HL-60 (cell line): ENCODE data around the gene CUL2.

Experiments used
- DNase-seq, 2 experiments: peaks; one replicate each; pipeline ENCODE4 v3.0.0-alpha.2; 2010 to 2020; ENCODE audit warnings: low read depth in 1 of 2, low spot score in 1 of 2
- H3K27ac ChIP-seq: fragments of 250-450 bp; sonication (Bioruptor Pico); replicated peaks from 2 replicates; pipeline ENCODE4 v1.5.1; 2020; ENCODE audit warnings: mild to moderate bottlenecking, moderate library complexity
- H3K27me3 ChIP-seq: fragments of 250-450 bp; sonication (Bioruptor Pico); 2 replicates; pipeline ENCODE4 v1.5.1; 2021; ENCODE audit warnings: mild to moderate bottlenecking, moderate library complexity; ENCODE audit not compliant: insufficient read depth, poor library complexity, severe bottlenecking
- H3K4me3 ChIP-seq: replicated peaks from 2 replicates; pipeline ENCODE4 v1.5.1; 2011; ENCODE audit warnings: mild to moderate bottlenecking, control low read depth, low read length; ENCODE audit not compliant: insufficient read depth
- CTCF ChIP-seq: IDR thresholded peaks from one replicate; pipeline ENCODE4 v1.5.1; 2011; ENCODE audit warnings: low read length, control low read depth, inconsistent platforms; ENCODE audit not compliant: insufficient read depth
- GABPA ChIP-seq: IDR thresholded peaks from 2 replicates; pipeline ENCODE4 v1.6.1; 2012; ENCODE audit warnings: low read depth
- POLR2AphosphoS5 ChIP-seq: IDR thresholded peaks from 2 replicates; pipeline ENCODE4 v1.6.1; 2012; ENCODE audit warnings: low read depth
- REST ChIP-seq: IDR thresholded peaks from 2 replicates; pipeline ENCODE4 v1.6.1; 2012; ENCODE audit warnings: low read depth; ENCODE audit not compliant: insufficient replicate concordance
- SPI1 ChIP-seq: IDR thresholded peaks from 2 replicates; pipeline ENCODE4 v1.6.1; 2012; ENCODE audit warnings: low read depth, mild to moderate bottlenecking, borderline replicate concordance

Gene CUL2

GRCh38 chr10:34969171-34969570 lies 121.0 kb downstream of the CUL2 start:
- H3K27ac ChIP-seq = no peak overlapping the region
- TF ChIP-seq REST = no peak
- TF ChIP-seq POLR2AphosphoS5 = no peak
- TF ChIP-seq GABPA = no peak
- no peak for TF ChIP-seq SPI1
- TF ChIP-seq CTCF = no peak
- DNase-seq = no peak
- H3K4me3 ChIP-seq = no peak overlapping the region
- no peaks in the 10 kb centered on the region for H3K27me3 ChIP-seq

DNA sequence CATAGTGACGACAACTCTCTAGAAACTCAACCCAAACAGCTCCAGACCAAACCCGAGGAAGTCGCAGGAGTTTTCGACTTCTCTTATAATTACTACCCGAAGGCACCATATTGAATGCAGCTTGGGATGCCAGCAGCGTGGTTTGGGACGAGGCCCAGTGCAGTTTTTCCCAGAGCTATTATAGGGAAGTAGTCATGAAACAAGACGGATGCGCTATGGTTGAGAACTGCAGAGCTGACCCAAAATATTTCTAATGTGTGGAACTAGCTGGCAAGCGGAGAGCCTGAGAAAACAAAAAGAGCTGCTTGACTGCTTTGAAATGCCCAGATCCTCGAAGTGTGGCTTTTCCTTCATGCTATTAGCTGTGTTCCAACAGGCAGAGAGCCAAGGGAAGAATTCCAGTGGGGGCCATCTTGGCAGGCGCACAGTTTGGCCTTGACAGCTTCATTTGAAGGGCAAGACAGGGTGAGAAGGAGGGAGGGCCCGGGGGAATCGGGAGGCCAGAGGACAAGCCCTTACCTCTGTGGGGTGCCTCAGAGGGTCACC lies 122.7 kb downstream of the CUL2 start:
- H3K27ac ChIP-seq = no peak overlapping the region
- H3K27me3 ChIP-seq = no peaks in the 10 kb centered on the region
- no peak for DNase-seq
- H3K4me3 ChIP-seq = no peak overlapping the region
- TF ChIP-seq CTCF (no peak), SPI1 (no peak), GABPA (no peak), REST (no peak), POLR2AphosphoS5 (no peak)

GRCh38 chr10:34966451-34966850 lies 123.7 kb downstream of the CUL2 start:
- H3K4me3 ChIP-seq = no peak overlapping the region
- DNase-seq = no peak
- H3K27ac ChIP-seq = no peak overlapping the region
- no peaks in the 10 kb centered on the region for H3K27me3 ChIP-seq
- TF ChIP-seq REST (no peak), SPI1 (no peak), GABPA (no peak), CTCF (no peak), POLR2AphosphoS5 (no peak)
